Measurements from ENCODE around the gene ZFP36L1.

Gene ZFP36L1

GRCh38 chr14:68794851-68795596 is 2.2 kb upstream of the ZFP36L1 start:
- no peak for DNase-seq

- no peak for DNase-seq
These were observed 1.4 kb upstream of the ZFP36L1 start for GRCh38 chr14:68794130-68794850.

GRCh38 chr14:68793734-68794129 is 865 bp upstream of the ZFP36L1 start:
- no peak for DNase-seq

- no peak for DNase-seq
These were observed 239 bp downstream of the ZFP36L1 start for GRCh38 chr14:68792678-68792978.

GRCh38 chr14:68791902-68792677 is 777 bp downstream of the ZFP36L1 start:
- DNase-seq = no peak

GRCh38 chr14:68791078-68791901 is 1.6 kb downstream of the ZFP36L1 start:
- no peak for DNase-seq

GRCh38 chr14:68790644-68791077 is 2.2 kb downstream of the ZFP36L1 start:
- no peak for DNase-seq

- DNase-seq = no peak
These were observed 2.8 kb downstream of the ZFP36L1 start for GRCh38 chr14:68789821-68790643.

- DNase-seq = peak; percentile 90
These were observed 3.7 kb downstream of the ZFP36L1 start for GRCh38 chr14:68788996-68789820.

GRCh38 chr14:68788275-68788995 is 4.4 kb downstream of the ZFP36L1 start:
- no peak for DNase-seq

- no peak for DNase-seq
These were observed 5.5 kb downstream of the ZFP36L1 start for GRCh38 chr14:68787092-68787992.

- DNase-seq = no peak
These were observed 6.3 kb downstream of the ZFP36L1 start for GRCh38 chr14:68786491-68787091.

GRCh38 chr14:68785534-68786490 is 7.1 kb downstream of the ZFP36L1 start:
- DNase-seq = no peak

GRCh38 chr14:68784978-68785533 is 7.8 kb downstream of the ZFP36L1 start:
- no peak for DNase-seq

GRCh38 chr14:68784226-68784910 is 8.5 kb downstream of the ZFP36L1 start:
- DNase-seq = no peak

- no peak for DNase-seq
These were observed 9.2 kb downstream of the ZFP36L1 start for GRCh38 chr14:68783408-68784225.
